ENCODE results near the gene CCNDBP1.
A peak's percentile ranks its signal among the peaks of the same experiment; 100 is the strongest.
"Not testable (repeated sequence)": the region's sequence is repeated elsewhere in the genome, so short reads cannot be mapped to it uniquely, and the experiment has no call there.

CCNDBP1 gene

DNA sequence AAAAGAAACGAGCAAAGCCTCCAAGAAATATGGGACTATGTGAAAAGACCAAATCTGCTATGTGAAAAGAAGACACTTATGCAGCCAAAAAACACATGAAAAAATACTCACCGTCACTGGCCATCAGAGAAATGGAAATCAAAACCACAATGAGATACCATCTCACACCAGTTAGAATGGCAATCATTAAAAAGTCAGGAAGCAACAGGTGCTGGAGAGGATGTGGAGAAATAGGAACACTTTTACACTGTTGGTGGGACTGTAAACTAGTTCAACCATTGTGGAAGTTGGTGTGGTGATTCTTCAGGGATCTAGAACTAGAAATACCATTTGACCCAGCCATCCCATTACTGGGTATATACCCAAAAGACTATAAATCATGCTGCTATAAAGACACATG, 8.1 kb upstream of the CCNDBP1 start:
- H3K4me1 ChIP-seq; H3K27me3 ChIP-seq (ENCODE audit: low read depth); H3K4me3 ChIP-seq; in situ Hi-C loops (cut with MboI; ENCODE audit: low sequenced_read_pairs); DNase-seq (ENCODE audit: low spot score in 2 of 2); H3K9me3 ChIP-seq; H3K36me3 ChIP-seq (replicated peaks): not testable (repeated sequence)

- in situ Hi-C loops (cut with MboI; ENCODE audit: low sequenced_read_pairs), result no loop called here
These were observed 1.9 kb upstream of the CCNDBP1 start for GRCh38 chr15:43183270-43183669.

DNA sequence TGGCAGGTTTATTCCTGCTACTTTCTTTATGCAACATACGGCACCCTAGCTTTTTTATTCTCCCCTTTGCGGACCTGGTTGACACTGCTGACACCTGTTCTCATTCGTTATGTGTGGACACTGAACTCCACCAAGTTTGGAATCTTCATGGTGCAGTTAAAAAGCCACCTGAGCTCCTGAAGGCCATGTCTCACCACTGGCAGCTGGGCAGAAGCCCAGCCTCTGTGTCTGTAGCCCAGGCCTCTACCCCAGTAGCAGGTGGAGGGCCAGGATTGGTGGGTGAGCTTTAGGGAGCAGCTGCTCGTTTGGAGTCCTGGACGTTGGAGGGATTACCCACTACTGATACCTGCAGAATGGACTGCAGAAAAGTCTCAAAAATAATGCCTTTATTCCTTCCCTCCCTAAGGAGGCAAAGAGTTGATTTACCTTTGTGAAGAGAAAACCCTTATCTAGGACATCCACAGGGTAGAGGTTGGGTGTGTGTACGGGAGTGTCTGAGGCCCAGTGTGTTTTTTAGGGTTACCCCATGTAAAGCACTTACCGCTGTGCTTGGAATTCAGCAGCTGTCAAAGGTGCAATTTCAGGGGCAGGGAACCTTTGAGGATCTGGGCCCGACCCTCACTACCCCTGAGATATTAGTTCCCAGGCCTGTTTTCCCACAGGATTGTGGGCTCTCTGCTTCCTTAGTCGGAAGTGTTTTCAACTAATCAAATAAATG, 637 bp upstream of the CCNDBP1 start:
- H3K36me3 ChIP-seq (replicated peaks), result peaks cover 17% of the 10 kb centered on the region
- in situ Hi-C loops (cut with MboI; ENCODE audit: low sequenced_read_pairs), result no loop called here
- H3K4me3 ChIP-seq, result no peak overlapping the region
- peaks cover 10% of the 10 kb centered on the region for H3K4me1 ChIP-seq
- no peaks in the 10 kb centered on the region for H3K9me3 ChIP-seq
- no peak for DNase-seq (ENCODE audit: low spot score in 2 of 2)
- no peaks in the 10 kb centered on the region for H3K27me3 ChIP-seq (ENCODE audit: low read depth)

More at GRCh38 chr15:43183270-43183669, 1.9 kb upstream of the CCNDBP1 start:
- Histone ChIP-seq H3K4me3 (no peak overlapping the region), H3K27me3 (ENCODE audit: low read depth) (no peaks in the 10 kb centered on the region), H3K9me3 (no peaks in the 10 kb centered on the region), H3K36me3 (replicated peaks) (peaks cover 12% of the 10 kb centered on the region; the same call in 1 of the 2 replicates), H3K4me1 (peaks cover 10% of the 10 kb centered on the region)
- no peak for DNase-seq (ENCODE audit: low spot score in 2 of 2)

- no peak for DNase-seq (ENCODE audit: low spot score in 2 of 2)
- Histone ChIP-seq H3K4me1 (peaks cover 10% of the 10 kb centered on the region), H3K36me3 (replicated peaks) (peaks cover 24% of the 10 kb centered on the region), H3K9me3 (no peaks in the 10 kb centered on the region), H3K4me3 (peak overlapping the region; percentile 65), H3K27me3 (ENCODE audit: low read depth) (no peaks in the 10 kb centered on the region)
- in situ Hi-C loops (cut with MboI; ENCODE audit: low sequenced_read_pairs), result no loop called here
These were observed 775 bp downstream of the CCNDBP1 start for GRCh38 chr15:43186003-43186353.

DNA sequence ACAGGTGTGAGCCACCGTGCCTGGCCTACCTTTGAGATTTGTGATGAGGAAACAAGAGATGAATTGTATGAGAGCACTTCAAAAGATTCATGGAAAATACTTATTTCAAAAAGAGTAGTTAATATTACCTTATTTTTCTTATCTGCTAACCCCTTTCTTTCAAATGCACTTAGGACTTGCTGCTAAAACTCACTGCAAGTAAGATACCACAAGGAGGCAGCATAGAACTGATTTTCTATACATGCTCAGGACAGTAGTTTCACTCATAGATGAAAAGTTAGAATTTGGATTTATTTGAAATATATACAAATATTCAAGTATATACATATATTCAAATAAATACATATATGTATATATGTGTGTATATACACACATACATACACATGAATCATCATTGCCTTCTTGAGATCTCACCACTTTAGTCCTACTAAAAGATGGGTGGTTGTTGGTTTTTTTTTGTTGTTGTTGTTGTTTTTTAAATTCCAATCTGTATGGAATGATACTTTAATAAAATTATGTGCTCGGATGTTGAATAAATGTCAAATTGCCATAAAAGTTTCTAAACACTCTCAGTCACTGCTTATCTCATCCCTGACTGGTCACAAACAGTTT, 2.4 kb downstream of the CCNDBP1 start:
- peak in 1 of 2 experiments; percentile 55 for DNase-seq (ENCODE audit: low spot score in 2 of 2)
- H3K27me3 ChIP-seq (ENCODE audit: low read depth), result no peaks in the 10 kb centered on the region

GRCh38 chr15:43189296-43189695, 4.1 kb downstream of the CCNDBP1 start:
- Histone ChIP-seq H3K9me3 (no peaks in the 10 kb centered on the region), H3K4me1 (peaks cover 10% of the 10 kb centered on the region), H3K27me3 (ENCODE audit: low read depth) (no peaks in the 10 kb centered on the region), H3K4me3 (no peak overlapping the region), H3K36me3 (replicated peaks) (peaks cover 41% of the 10 kb centered on the region)
- no peak for DNase-seq (ENCODE audit: low spot score in 2 of 2)
- in situ Hi-C loops (cut with MboI; ENCODE audit: low sequenced_read_pairs), result no loop called here

More for the DNA sequence above, 2.4 kb downstream of the CCNDBP1 start:
- Histone ChIP-seq H3K4me1 (peaks cover 10% of the 10 kb centered on the region), H3K9me3 (no peaks in the 10 kb centered on the region), H3K36me3 (replicated peaks) (peaks cover 33% of the 10 kb centered on the region), H3K4me3 (no peak overlapping the region)
- in situ Hi-C loops (cut with MboI; ENCODE audit: low sequenced_read_pairs), result no loop called here

GRCh38 chr15:43190178-43190577, 5.0 kb downstream of the CCNDBP1 start:
- no peak overlapping the region for H3K4me3 ChIP-seq
- in situ Hi-C loops (cut with MboI; ENCODE audit: low sequenced_read_pairs), result no loop called here
- H3K4me1 ChIP-seq, result peaks cover 7% of the 10 kb centered on the region; the same call in 1 of the 2 replicates
- H3K36me3 ChIP-seq (replicated peaks), result peaks cover 45% of the 10 kb centered on the region
- no peak for DNase-seq (ENCODE audit: low spot score in 2 of 2)
- H3K9me3 ChIP-seq, result no peaks in the 10 kb centered on the region
- no peaks in the 10 kb centered on the region for H3K27me3 ChIP-seq (ENCODE audit: low read depth)

DNA sequence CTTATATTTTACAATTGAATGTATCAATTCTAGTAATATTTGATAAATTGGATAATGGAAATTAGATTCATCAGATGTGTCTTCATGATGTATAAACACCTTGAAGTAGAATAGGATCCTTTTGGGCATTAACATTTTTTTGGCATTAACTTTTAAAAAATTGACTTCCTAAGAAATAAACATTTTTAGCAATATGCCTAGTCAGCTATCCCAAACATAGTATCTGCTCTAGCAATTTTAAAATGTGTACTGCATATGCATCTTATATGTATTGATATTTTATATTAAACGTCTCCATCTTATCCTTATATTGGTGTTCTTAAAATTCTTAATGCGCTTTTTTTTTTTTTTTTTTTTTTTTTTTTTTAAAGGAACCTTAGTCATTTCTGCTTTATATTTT, 8.5 kb downstream of the CCNDBP1 start:
- Histone ChIP-seq H3K27me3 (ENCODE audit: low read depth) (no peaks in the 10 kb centered on the region), H3K36me3 (replicated peaks) (peaks cover 43% of the 10 kb centered on the region), H3K4me1 (no peaks in the 10 kb centered on the region), H3K9me3 (no peaks in the 10 kb centered on the region), H3K4me3 (no peak overlapping the region)
- DNase-seq (ENCODE audit: low spot score in 2 of 2), result no peak
- in situ Hi-C loops (cut with MboI; ENCODE audit: low sequenced_read_pairs), result no loop called here

DNA sequence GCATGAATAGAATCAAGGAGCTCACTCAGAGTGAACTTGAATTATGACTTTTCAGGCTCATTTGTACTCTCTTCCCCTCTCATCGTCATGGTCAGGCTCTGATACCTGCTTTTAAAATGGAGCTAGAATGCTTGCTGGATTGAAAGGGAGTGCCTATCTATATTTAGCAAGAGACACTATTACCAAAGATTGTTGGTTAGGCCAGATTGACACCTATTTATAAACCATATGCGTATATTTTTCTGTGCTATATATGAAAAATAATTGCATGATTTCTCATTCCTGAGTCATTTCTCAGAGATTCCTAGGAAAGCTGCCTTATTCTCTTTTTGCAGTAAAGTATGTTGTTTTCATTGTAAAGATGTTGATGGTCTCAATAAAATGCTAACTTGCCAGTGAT, 9.6 kb downstream of the CCNDBP1 start:
- DNase-seq (ENCODE audit: low spot score in 2 of 2), result no peak
- Histone ChIP-seq H3K36me3 (replicated peaks) (peaks cover 35% of the 10 kb centered on the region), H3K27me3 (ENCODE audit: low read depth) (no peaks in the 10 kb centered on the region), H3K9me3 (no peaks in the 10 kb centered on the region), H3K4me1 (no peaks in the 10 kb centered on the region), H3K4me3 (no peak overlapping the region)
- in situ Hi-C loops (cut with MboI; ENCODE audit: low sequenced_read_pairs), result no loop called here

DNA sequence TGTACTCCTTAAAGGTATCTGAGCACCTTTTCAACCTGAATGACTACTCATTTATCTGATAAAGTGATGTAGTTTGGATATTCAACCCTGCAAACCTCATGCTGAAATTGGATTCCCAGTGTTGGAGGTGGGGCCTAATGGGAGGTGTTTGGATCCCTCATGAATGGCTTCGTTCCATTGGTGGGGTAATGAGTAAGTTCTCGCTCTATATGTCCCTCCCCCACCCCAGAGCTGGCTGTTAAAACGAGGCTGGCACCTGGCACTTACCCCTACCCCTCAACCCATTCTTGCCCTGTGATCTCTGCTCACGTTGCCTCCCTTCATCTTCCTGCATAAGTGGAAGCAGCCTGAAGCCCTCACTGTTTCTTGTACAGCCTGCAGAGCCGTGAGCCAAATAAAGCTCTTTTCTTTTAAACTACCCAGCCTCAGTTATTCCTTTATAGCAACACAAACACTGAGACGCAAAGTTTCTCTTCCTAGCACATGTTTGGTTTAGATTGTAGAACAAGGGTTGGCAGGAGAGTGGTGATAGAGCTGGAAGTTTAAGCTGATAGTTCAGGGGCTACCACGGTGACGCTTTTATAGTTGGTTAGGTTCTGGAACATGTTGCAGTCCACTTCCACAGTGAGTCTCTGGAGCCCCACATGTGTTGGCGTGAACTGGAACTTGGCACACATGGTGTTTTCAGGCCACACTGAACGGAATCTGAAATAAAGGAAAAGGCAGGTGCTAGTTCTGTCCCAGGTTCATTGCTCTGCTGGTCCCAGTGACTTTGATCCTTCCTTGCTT, 11.8 kb downstream of the CCNDBP1 start:
- in situ Hi-C loops (cut with MboI; ENCODE audit: low sequenced_read_pairs), result no loop called here
- Histone ChIP-seq H3K36me3 (replicated peaks) (peaks cover 28% of the 10 kb centered on the region), H3K9me3 (no peaks in the 10 kb centered on the region), H3K27me3 (ENCODE audit: low read depth) (no peaks in the 10 kb centered on the region; the same call in 1 of the 2 replicates), H3K4me3 (no peak overlapping the region), H3K4me1 (no peaks in the 10 kb centered on the region)
- DNase-seq (ENCODE audit: low spot score in 2 of 2), result no peak

DNA sequence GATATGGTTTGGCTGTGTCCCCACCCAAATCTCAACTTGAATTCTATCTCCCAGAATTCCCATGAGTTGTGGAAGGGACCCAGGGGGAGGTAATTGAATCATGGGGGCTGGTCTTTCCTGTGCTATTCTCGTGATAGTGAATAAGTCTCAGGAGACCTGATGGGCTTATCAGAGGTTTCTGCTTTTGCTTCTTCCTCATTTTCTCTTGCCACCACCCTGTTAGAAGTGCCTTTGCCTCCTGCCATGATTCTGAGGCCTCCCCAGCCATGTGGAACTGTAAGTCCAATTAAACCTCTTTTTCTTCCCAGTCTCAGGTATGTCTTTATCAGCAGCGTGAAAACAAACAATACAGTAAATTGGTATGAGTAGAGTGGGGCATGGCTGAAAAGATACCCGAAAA, 12.6 kb downstream of the CCNDBP1 start:
- H3K4me3 ChIP-seq; H3K4me1 ChIP-seq; H3K27me3 ChIP-seq (ENCODE audit: low read depth); H3K9me3 ChIP-seq; DNase-seq (ENCODE audit: low spot score in 2 of 2); in situ Hi-C loops (cut with MboI; ENCODE audit: low sequenced_read_pairs): not testable (repeated sequence)
- H3K36me3 ChIP-seq (replicated peaks), result peaks cover 20% of the 10 kb centered on the region

DNA sequence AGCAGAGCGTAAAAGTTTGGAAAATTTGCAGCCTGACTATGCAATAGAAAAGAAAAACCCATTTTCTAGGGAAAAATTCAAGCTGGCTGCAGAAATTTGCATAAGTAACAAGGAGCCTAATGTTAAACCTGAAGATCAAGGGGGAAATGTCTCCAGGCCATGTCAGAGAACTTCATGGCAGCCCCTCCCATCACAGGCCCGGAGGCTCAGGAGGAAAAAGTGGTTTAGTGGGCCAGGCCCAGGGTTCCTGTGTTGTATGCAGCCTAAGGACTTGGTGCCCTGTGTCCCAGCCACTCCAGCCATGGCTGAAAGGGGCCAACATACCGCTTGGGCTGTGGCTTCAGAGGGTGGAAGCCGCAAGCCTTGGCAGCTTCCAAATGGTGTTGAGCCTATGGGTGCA, 13.4 kb downstream of the CCNDBP1 start:
- in situ Hi-C loops (cut with MboI; ENCODE audit: low sequenced_read_pairs); H3K4me1 ChIP-seq; H3K27me3 ChIP-seq (ENCODE audit: low read depth); DNase-seq (ENCODE audit: low spot score in 2 of 2); H3K9me3 ChIP-seq; H3K4me3 ChIP-seq: not testable (repeated sequence)
- peaks cover 15% of the 10 kb centered on the region for H3K36me3 ChIP-seq (replicated peaks)

- H3K4me1 ChIP-seq, result no peaks in the 10 kb centered on the region
- H3K4me3 ChIP-seq, result no peak overlapping the region
- no peaks in the 10 kb centered on the region; the same call in 1 of the 2 replicates for H3K27me3 ChIP-seq (ENCODE audit: low read depth)
- peaks cover 13% of the 10 kb centered on the region for H3K36me3 ChIP-seq (replicated peaks)
- in situ Hi-C loops (cut with MboI; ENCODE audit: low sequenced_read_pairs), result no loop called here
- DNase-seq (ENCODE audit: low spot score in 2 of 2), result no peak
- no peaks in the 10 kb centered on the region for H3K9me3 ChIP-seq
These were observed 13.8 kb downstream of the CCNDBP1 start for GRCh38 chr15:43198992-43199391.

GRCh38 chr15:43199945-43200488, 14.8 kb downstream of the CCNDBP1 start:
- H3K9me3 ChIP-seq, result no peaks in the 10 kb centered on the region
- H3K4me1 ChIP-seq, result no peaks in the 10 kb centered on the region
- in situ Hi-C loops (cut with MboI; ENCODE audit: low sequenced_read_pairs), result no loop called here
- H3K4me3 ChIP-seq, result no peak overlapping the region
- no peak for DNase-seq (ENCODE audit: low spot score in 2 of 2)
- H3K36me3 ChIP-seq (replicated peaks), result peaks cover 8% of the 10 kb centered on the region
- no peaks in the 10 kb centered on the region; the same call in 1 of the 2 replicates for H3K27me3 ChIP-seq (ENCODE audit: low read depth)

Data from HAP-1 (cell line).